H1 (cell line): ENCODE data around the gene ZSCAN21. TPM values are rescaled to one million over a fixed set of nuclear protein-coding genes. Genes with fewer than 3 reads are reported as not detected.

ENCODE experiments used
- BCL11A ChIP-seq, 2 experiments: IDR thresholded peaks; one replicate each; pipeline ENCODE4 v1.6.1; 2011; ENCODE audit warnings: low read depth in 2 of 2, low read length in 2 of 2, mild to moderate bottlenecking in 2 of 2
- CEBPB ChIP-seq: IDR thresholded peaks from 2 replicates; pipeline ENCODE4 v1.6.1; 2012; ENCODE audit warnings: low read depth, low read length
- CHD1 ChIP-seq: IDR thresholded peaks from 2 replicates; pipeline ENCODE4 v1.6.1; 2012; ENCODE audit warnings: low read depth, low read length, improper control_type of control experiment
- CHD7 ChIP-seq: fragments of 300-600 bp; sonication (generic); IDR thresholded peaks from 2 replicates; pipeline ENCODE4 v1.7.1; 2012; ENCODE audit warnings: low read length, moderate library complexity, mild to moderate bottlenecking, inconsistent platforms; ENCODE audit not compliant: insufficient replicate concordance
- EGR1 ChIP-seq: IDR thresholded peaks from 2 replicates; pipeline ENCODE4 v1.6.1; 2011; ENCODE audit warnings: low read depth, low read length, borderline replicate concordance
- POLR2A ChIP-seq, 2 experiments: IDR thresholded peaks; 1 replicate in 1 of 2; 2 replicates in 1 of 2; pipeline ENCODE4 v1.6.1; 2011; ENCODE audit warnings: low read depth in 2 of 2, low read length in 2 of 2, mild to moderate bottlenecking in 2 of 2; ENCODE audit errors: control extremely low read depth in 1 of 2
- RAD21 ChIP-seq, 2 experiments: IDR thresholded peaks in 1 of 2; conservative IDR thresholded peaks in 1 of 2; 2 replicates each; pipeline ENCODE4 v1.6.1; 2011; ENCODE audit warnings: low read depth in 2 of 2, low read length in 2 of 2, improper control_type of control experiment in 1 of 2, inconsistent platforms in 1 of 2, mild to moderate bottlenecking in 1 of 2, moderate library complexity in 1 of 2
- SIN3A ChIP-seq, 2 experiments: IDR thresholded peaks in 1 of 2; conservative IDR thresholded peaks in 1 of 2; 2 replicates each; pipeline ENCODE4 v1.6.1; 2011 to 2012; ENCODE audit warnings: low read length in 2 of 2, improper control_type of control experiment in 1 of 2, low read depth in 1 of 2, mild to moderate bottlenecking in 1 of 2
- SP2 ChIP-seq: IDR thresholded peaks from 2 replicates; pipeline ENCODE4 v1.6.1; 2012; ENCODE audit warnings: mild to moderate bottlenecking, low read length, inconsistent platforms
- SP4 ChIP-seq: IDR thresholded peaks from 2 replicates; pipeline ENCODE4 v1.6.1; 2012; ENCODE audit warnings: low read length, inconsistent platforms
- TAF1 ChIP-seq: IDR thresholded peaks from 2 replicates; pipeline ENCODE4 v1.6.1; 2011; ENCODE audit warnings: mild to moderate bottlenecking, low read depth, low read length
- TBP ChIP-seq: IDR thresholded peaks from 2 replicates; pipeline ENCODE4 v1.6.1; 2011; ENCODE audit warnings: low read depth, low read length, improper control_type of control experiment
- polyA plus RNA-seq, 7 experiments: library from polyadenylated mRNA; depleted of rRNA in 3 of 7; stranded (reverse) in 5 of 7; unstranded in 2 of 7; fragments of >200 nt in 5 of 7; fragments of 200-250 nt in 2 of 7; gene quantifications; 1 replicate in 5 of 7; 2 replicates in 1 of 7; 4 replicates in 1 of 7; pipeline versions ENCODE4 v1.2.1 to v1.2.3, GENCODE V29; 2011 to 2013; ENCODE audit warnings: missing spikeins in 2 of 7, mixed read lengths in 2 of 7
- total RNA-seq: library from RNA; stranded (reverse); fragmentation: NEBNext Ultra II Directional; extraction: Animal tissue kit (Norgen Biotek cat#: 25700); gene quantifications from 2 replicates; pipeline ENCODE4 v1.2.1, GENCODE V29; 2021

The ZSCAN21 gene
- total and polyA plus RNA-seq, 2 of the 8 experiments (the other 6 are each of a cell fraction or from before 2014, with no cell fraction given) = 15.4 to 26.1 TPM

GRCh38 chr7:100081535-100082102 is 32.0 kb downstream of the ZSCAN21 start, which contains the start of gene ZNF3 (continued):
- TF ChIP-seq CHD7 = no peak
- no peak for TF ChIP-seq CHD1
- no peak for TF ChIP-seq BCL11A (IDR thresholded peaks at IDR 0.05; ENCODE audit: low read depth in 2 of 2, low read length in 2 of 2)
- peak; percentile 98 for TF ChIP-seq EGR1
- TF ChIP-seq TBP = peak; percentile 90
- peak; percentile 77 to 95 for TF ChIP-seq POLR2A (IDR thresholded peaks at IDR 0.05; ENCODE audit: control extremely low read depth in 1 of 2, low read depth in 2 of 2, low read length in 2 of 2)
- peak; percentile 67 to 71 for TF ChIP-seq RAD21 (IDR thresholded peaks at IDR 0.05 in 1 of 2, conservative IDR thresholded peaks at IDR 0.05 in 1 of 2; ENCODE audit: low read depth in 2 of 2, low read length in 2 of 2)
- TF ChIP-seq SP4 = no peak; the same call in 1 of the 2 replicates
- peak; percentile 88 to 93; a peak in 3 of 4 replicates for TF ChIP-seq SIN3A (conservative IDR thresholded peaks at IDR 0.05 in 1 of 2, IDR thresholded peaks at IDR 0.05 in 1 of 2; ENCODE audit: low read depth in 1 of 2, low read length in 2 of 2)
- peak; percentile 96 for TF ChIP-seq SP2
- peak; percentile 93 for TF ChIP-seq TAF1
- TF ChIP-seq CEBPB = no peak
